ENCODE data around the gene FRAT1.

FRAT1 gene

GRCh38 chr10:97311111-97311626 lies 7.9 kb upstream of the FRAT1 start:
- no peak for DNase-seq

- no peak for DNase-seq
Measured at GRCh38 chr10:97312897-97313296, 6.2 kb upstream of the FRAT1 start.

- DNase-seq, result no peak
Measured at GRCh38 chr10:97314671-97315070, 4.4 kb upstream of the FRAT1 start.

- DNase-seq, result peak; percentile 69 to 78
Measured at GRCh38 chr10:97319671-97320479, 804 bp downstream of the FRAT1 start.

GRCh38 chr10:97320480-97321031 lies 1.5 kb downstream of the FRAT1 start:
- DNase-seq, result no peak

- DNase-seq, result peak; percentile 37 to 74
Measured at GRCh38 chr10:97321032-97321803, 2.1 kb downstream of the FRAT1 start.

- peak; percentile 37 to 45 for DNase-seq
Measured at GRCh38 chr10:97321804-97322190, 2.7 kb downstream of the FRAT1 start.

- no peak for DNase-seq
Measured at GRCh38 chr10:97323501-97323900, 4.4 kb downstream of the FRAT1 start.

GRCh38 chr10:97325754-97326153 lies 6.7 kb downstream of the FRAT1 start:
- no peak for DNase-seq

- peak; percentile 39 to 58 for DNase-seq
Measured at GRCh38 chr10:97327348-97328294, 8.6 kb downstream of the FRAT1 start.

GRCh38 chr10:97328646-97329453 lies 9.8 kb downstream of the FRAT1 start:
- no peak for DNase-seq

- no peak for DNase-seq
Measured at GRCh38 chr10:97329766-97330165, 10.7 kb downstream of the FRAT1 start.

GRCh38 chr10:97331153-97331703 lies 12.2 kb downstream of the FRAT1 start:
- no peak for DNase-seq

GRCh38 chr10:97332591-97333350 lies 13.7 kb downstream of the FRAT1 start:
- DNase-seq, result peak; percentile 51 to 57

- DNase-seq, result no peak
Measured at GRCh38 chr10:97333351-97333600, 14.2 kb downstream of the FRAT1 start.

- DNase-seq, result peak in 1 of 2 experiments; percentile 22
Measured at GRCh38 chr10:97333601-97334369, 14.7 kb downstream of the FRAT1 start.

- DNase-seq, result peak; percentile 72 to 77
Measured at GRCh38 chr10:97334370-97335175, 15.5 kb downstream of the FRAT1 start, which contains the start of gene FRAT2. FRAT2 (minus strand) TSS chr10:97334729; CDS start chr10:97334572, 157 bp downstream.

- DNase-seq, result no peak
Measured at GRCh38 chr10:97335188-97335619, 16.1 kb downstream of the FRAT1 start.

GRCh38 chr10:97336006-97336405 lies 16.9 kb downstream of the FRAT1 start:
- no peak for DNase-seq

All from SHP77 (cell line).